Measurements from ENCODE around the gene MS4A18. TPM values are rescaled to one million over a fixed set of nuclear protein-coding genes. Genes with fewer than 3 reads are reported as not detected.
A peak's percentile ranks its signal among the peaks of the same experiment; 100 is the strongest.
"Not testable (repeated sequence)": the region's sequence is repeated elsewhere in the genome, so short reads cannot be mapped to it uniquely, and the experiment has no call there.

MS4A18 gene
- total RNA-seq: under 1 TPM in 1 of 8 experiments, not detected in 7; 0.19 TPM

- in situ Hi-C loops (cut with MboI; ENCODE audit: low pct_unique_long_range_greater_than_20kb in 2 of 9, low sequenced_read_pairs in 9 of 9, unreplicated experiment in 9 of 9): no loop called here
- Histone ChIP-seq H3K4me1 (replicated peaks in 1 of 2) (no peaks in the 10 kb centered on the region), H3K4me3 (no peak within 1 kb of the TSS), H3K27ac (no peak within 1 kb of the TSS)
- WGBS, 10 experiments: 19 to 100% (median 75%) methylated on average over 1 to 3 of the region's 3 CpGs; no CpG with 5 or more reads in 4 of the 10 experiments
- ATAC-seq (replicated peaks in 6 of 8): no peak
These were observed at the start of gene MS4A18 for GRCh38 chr11:60724420-60724819. Gene MS4A18 (plus strand): TSS chr11:60724720.

DNA sequence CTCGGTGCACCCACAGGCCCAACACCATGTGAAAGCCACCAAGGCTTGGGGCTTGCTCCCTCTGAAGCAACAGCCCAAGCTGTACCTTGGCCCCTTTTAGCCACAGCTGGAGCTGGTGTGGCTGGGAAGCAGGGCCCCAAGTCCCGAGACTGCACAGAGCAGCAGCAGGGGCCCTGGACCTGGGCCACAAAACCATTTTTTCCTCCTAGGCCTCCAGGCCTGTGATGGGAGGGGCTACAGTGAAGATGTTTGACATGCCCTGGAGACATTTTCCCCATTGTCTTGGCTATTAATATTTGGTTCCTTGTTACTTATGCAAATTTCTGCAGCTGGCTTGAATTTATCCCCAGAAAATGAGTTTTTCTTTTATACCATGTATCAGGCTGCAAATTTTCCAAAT lies 46.3 kb upstream of the MS4A18 start:
- H3K4me1 ChIP-seq (replicated peaks in 1 of 2); ATAC-seq (replicated peaks in 6 of 8); H3K4me3 ChIP-seq; H3K27ac ChIP-seq; in situ Hi-C loops (cut with MboI; ENCODE audit: low pct_unique_long_range_greater_than_20kb in 2 of 9, low sequenced_read_pairs in 9 of 9, unreplicated experiment in 9 of 9): not testable (repeated sequence)
- 71 to 100% (median 80%) methylated on average over 1 of the region's 2 CpGs; no CpG with 5 or more reads in 7 of the 10 experiments for WGBS, 10 experiments

GRCh38 chr11:60679879-60680278 lies 44.6 kb upstream of the MS4A18 start:
- Histone ChIP-seq H3K4me3 (no peak overlapping the region), H3K4me1 (replicated peaks in 1 of 2) (no peaks in the 10 kb centered on the region), H3K27ac (no peak overlapping the region)
- in situ Hi-C loops (cut with MboI; ENCODE audit: low pct_unique_long_range_greater_than_20kb in 2 of 9, low sequenced_read_pairs in 9 of 9, unreplicated experiment in 9 of 9): no loop called here
- ATAC-seq (replicated peaks in 6 of 8): no peak

- in situ Hi-C loops (cut with MboI; ENCODE audit: low pct_unique_long_range_greater_than_20kb in 2 of 9, low sequenced_read_pairs in 9 of 9, unreplicated experiment in 9 of 9): no loop called here
- H3K4me3 ChIP-seq: no peak overlapping the region
- H3K27ac ChIP-seq: no peak overlapping the region
- H3K4me1 ChIP-seq (replicated peaks in 1 of 2): no peaks in the 10 kb centered on the region
- 0 to 73% (median 47%) methylated on average over 1 to 3 of the region's 3 CpGs; no CpG with 5 or more reads in 1 of the 10 experiments for WGBS, 10 experiments
- ATAC-seq (replicated peaks in 6 of 8): no peak
These were observed 43.9 kb upstream of the MS4A18 start for GRCh38 chr11:60680455-60681119.

DNA sequence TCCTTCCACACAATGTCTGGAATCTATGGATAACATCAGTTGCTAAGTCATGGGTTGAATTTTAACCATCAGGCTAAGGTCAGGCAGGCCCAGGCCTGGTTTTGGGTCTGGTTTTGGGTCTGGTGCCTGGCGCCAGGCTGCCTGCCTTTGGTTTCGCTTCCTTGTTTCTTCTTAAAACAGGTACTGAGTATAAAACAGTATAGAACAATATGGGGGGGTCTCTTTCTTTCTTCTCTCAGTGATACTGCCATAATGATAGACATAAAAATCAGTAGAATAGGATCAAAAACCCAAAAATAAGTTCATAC lies 40.0 kb upstream of the MS4A18 start:
- WGBS, 10 experiments: 7 to 100% (median 75%) methylated on average over 1 to 2 of the region's 2 CpGs; no CpG with 5 or more reads in 2 of the 10 experiments

GRCh38 chr11:60691661-60692060 lies 32.9 kb upstream of the MS4A18 start:
- H3K4me3 ChIP-seq: no peak overlapping the region
- in situ Hi-C loops (cut with MboI; ENCODE audit: low pct_unique_long_range_greater_than_20kb in 2 of 9, low sequenced_read_pairs in 9 of 9, unreplicated experiment in 9 of 9): no loop called here

More for the DNA sequence above, 40.0 kb upstream of the MS4A18 start:
- ATAC-seq (replicated peaks in 6 of 8); H3K4me3 ChIP-seq; H3K4me1 ChIP-seq (replicated peaks in 1 of 2); H3K27ac ChIP-seq; in situ Hi-C loops (cut with MboI; ENCODE audit: low pct_unique_long_range_greater_than_20kb in 2 of 9, low sequenced_read_pairs in 9 of 9, unreplicated experiment in 9 of 9): not testable (repeated sequence)

DNA sequence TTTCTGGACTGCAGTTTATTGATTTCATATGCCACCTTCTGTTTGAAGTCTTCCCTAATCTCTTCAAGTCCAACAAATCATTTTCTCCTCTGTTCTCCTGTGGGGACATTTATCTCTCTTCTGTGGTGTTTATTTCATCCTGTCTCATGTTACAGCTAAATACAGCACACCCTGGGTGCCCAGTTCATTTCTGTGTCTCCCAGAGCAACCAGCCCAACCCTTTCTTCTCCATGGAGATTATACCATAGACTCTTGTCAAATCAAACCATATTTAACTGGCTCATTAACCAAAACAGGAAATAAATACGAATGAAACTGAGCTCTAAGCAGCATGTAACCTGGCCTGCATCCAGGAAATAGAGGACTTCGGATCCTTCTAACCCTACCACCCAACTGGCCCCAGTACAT lies 25.2 kb upstream of the MS4A18 start, which contains the start of gene MS4A8:
Gene MS4A8 (plus strand): TSS at position 329 of the 408 bp plus-strand sequence. CDS start 1,249 bp downstream, outside the sequence.
- Histone ChIP-seq H3K27ac (no peak within 1 kb of the TSS), H3K4me3 (no peak within 1 kb of the TSS), H3K4me1 (replicated peaks in 1 of 2) (peaks cover 0 to 9% of the 10 kb centered on the region in 2 donors)
- 0 to 100% (median 57%) methylated on average over 1 to 2 of the region's 2 CpGs; no CpG with 5 or more reads in 4 of the 10 experiments for WGBS, 10 experiments
- in situ Hi-C loops (cut with MboI; ENCODE audit: low pct_unique_long_range_greater_than_20kb in 2 of 9, low sequenced_read_pairs in 9 of 9, unreplicated experiment in 9 of 9): no loop called here
- ATAC-seq (replicated peaks in 6 of 8): peak in 3 of 8 experiments; percentile 62 to 88 (median 64)

More at GRCh38 chr11:60691661-60692060, 32.9 kb upstream of the MS4A18 start:
- ATAC-seq (replicated peaks in 6 of 8): peak in 1 of 8 experiments; percentile 54
- 17 to 92% (median 39%) methylated on average over 1 to 5 of the region's 5 CpGs; no CpG with 5 or more reads in 6 of the 10 experiments for WGBS, 10 experiments
- Histone ChIP-seq H3K4me1 (replicated peaks in 1 of 2) (no peaks in the 10 kb centered on the region), H3K27ac (no peak overlapping the region)

- in situ Hi-C loops (cut with MboI; ENCODE audit: low pct_unique_long_range_greater_than_20kb in 2 of 9, low sequenced_read_pairs in 9 of 9, unreplicated experiment in 9 of 9): no loop called here
These were observed 24.6 kb upstream of the MS4A18 start for GRCh38 chr11:60699936-60700335.

DNA sequence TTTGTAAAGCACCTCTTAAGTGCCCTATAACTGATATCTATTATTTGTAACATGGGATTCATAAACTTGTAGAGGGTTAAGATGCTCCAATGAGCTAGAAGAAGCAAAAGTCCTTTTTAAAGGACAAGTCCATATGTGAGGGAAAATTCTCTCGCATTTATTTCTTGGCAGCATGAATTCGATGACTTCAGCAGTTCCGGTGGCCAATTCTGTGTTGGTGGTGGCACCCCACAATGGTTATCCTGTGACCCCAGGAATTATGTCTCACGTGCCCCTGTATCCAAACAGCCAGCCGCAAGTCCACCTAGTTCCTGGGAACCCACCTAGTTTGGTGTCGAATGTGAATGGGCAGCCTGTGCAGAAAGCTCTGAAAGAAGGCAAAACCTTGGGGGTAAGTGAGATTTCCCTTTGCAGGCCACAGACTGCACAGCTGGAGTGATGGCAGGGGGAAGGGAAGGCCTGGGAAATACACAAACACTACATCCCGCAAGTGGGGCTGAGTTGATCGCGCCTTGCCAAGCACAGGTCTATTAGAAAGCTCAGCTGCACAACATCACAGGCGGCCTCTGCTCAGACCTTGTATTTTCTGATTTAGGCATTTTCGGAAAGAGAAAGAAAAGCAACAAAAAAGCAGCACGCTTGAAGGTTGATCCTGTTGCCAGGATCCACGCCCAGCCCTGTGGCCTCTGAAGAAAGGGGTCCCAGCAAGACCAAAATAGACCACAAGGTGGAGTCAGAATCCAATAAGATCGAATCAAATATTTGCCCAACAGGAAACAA lies 23.6 kb upstream of the MS4A18 start:
- Histone ChIP-seq H3K4me3 (no peak overlapping the region), H3K4me1 (replicated peaks in 1 of 2) (peaks cover 0 to 9% of the 10 kb centered on the region in 2 donors), H3K27ac (no peak overlapping the region)
- in situ Hi-C loops (cut with MboI; ENCODE audit: low pct_unique_long_range_greater_than_20kb in 2 of 9, low sequenced_read_pairs in 9 of 9, unreplicated experiment in 9 of 9): no loop called here
- peak in 3 of 8 experiments; percentile 18 to 67 (median 67) for ATAC-seq (replicated peaks in 6 of 8)
- 12 to 90% (median 61%) methylated on average over 2 to 14 of the region's 14 CpGs; no CpG with 5 or more reads in 1 of the 10 experiments for WGBS, 10 experiments

More at GRCh38 chr11:60699936-60700335, 24.6 kb upstream of the MS4A18 start:
- 30 to 100% (median 92%) methylated on average over 1 to 5 of the region's 5 CpGs; no CpG with 5 or more reads in 4 of the 10 experiments for WGBS, 10 experiments
- Histone ChIP-seq H3K4me1 (replicated peaks in 1 of 2) (peaks cover 0 to 9% of the 10 kb centered on the region in 2 donors), H3K27ac (no peak overlapping the region), H3K4me3 (no peak overlapping the region)
- no peak for ATAC-seq (replicated peaks in 6 of 8)

GRCh38 chr11:60701469-60701818 lies 23.1 kb upstream of the MS4A18 start:
- Histone ChIP-seq H3K4me1 (replicated peaks in 1 of 2) (peaks cover 0 to 9% of the 10 kb centered on the region in 2 donors), H3K4me3 (no peak overlapping the region), H3K27ac (no peak overlapping the region)
- no peak for ATAC-seq (replicated peaks in 6 of 8)
- 22 to 100% (median 71%) methylated on average over 1 to 4 of the region's 4 CpGs; no CpG with 5 or more reads in 2 of the 10 experiments for WGBS, 10 experiments
- in situ Hi-C loops (cut with MboI; ENCODE audit: low pct_unique_long_range_greater_than_20kb in 2 of 9, low sequenced_read_pairs in 9 of 9, unreplicated experiment in 9 of 9): no loop called here

DNA sequence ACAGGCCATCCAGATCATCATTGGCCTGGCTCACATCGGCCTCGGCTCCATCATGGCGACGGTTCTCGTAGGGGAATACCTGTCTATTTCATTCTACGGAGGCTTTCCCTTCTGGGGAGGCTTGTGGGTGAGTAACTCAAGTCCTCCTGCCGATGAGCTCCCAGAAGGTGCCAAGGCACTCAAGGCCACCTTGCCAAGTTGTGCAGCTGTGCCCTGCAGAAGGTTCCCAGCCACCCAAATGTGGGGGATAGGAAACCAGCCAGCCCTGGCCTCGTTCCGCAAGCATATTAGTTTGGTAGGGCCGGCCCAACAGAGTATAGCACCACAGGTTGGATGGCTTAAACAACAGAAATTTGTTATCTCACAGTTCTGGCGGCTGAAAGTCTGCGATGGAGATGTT lies 21.1 kb upstream of the MS4A18 start:
- in situ Hi-C loops (cut with MboI; ENCODE audit: low pct_unique_long_range_greater_than_20kb in 2 of 9, low sequenced_read_pairs in 9 of 9, unreplicated experiment in 9 of 9): no loop called here
- H3K4me3 ChIP-seq: no peak overlapping the region
- no peak overlapping the region for H3K27ac ChIP-seq
- WGBS, 10 experiments: 7 to 94% (median 80%) methylated on average over 1 to 7 of the region's 12 CpGs; no CpG with 5 or more reads in 1 of the 10 experiments
- no peak for ATAC-seq (replicated peaks in 6 of 8)
- H3K4me1 ChIP-seq (replicated peaks in 1 of 2): peaks cover 0 to 9% of the 10 kb centered on the region in 2 donors

DNA sequence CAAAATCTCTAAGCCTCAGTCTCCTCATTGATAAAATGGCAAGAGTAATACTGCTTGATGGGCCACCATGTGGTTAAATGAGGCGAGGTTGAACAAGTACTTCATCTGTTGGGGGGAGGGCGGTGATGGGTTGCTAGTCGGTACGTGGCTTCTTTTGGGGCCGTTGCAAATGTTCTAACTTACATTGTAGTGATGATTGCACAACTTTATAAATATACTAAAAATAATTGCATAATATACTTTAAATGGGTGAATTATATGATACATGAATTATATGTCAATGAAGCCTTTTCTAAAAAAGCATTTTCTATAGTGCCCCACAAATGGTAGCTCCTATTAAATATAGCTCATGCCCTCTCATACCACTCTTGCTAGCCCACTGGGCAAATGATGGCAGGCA lies 18.6 kb upstream of the MS4A18 start:
- Histone ChIP-seq H3K4me1 (replicated peaks in 1 of 2) (no peaks in the 10 kb centered on the region), H3K27ac (no peak overlapping the region), H3K4me3 (no peak overlapping the region)
- in situ Hi-C loops (cut with MboI; ENCODE audit: low pct_unique_long_range_greater_than_20kb in 2 of 9, low sequenced_read_pairs in 9 of 9, unreplicated experiment in 9 of 9): no loop called here
- no peak for ATAC-seq (replicated peaks in 6 of 8)
- WGBS, 10 experiments: 6 to 89% (median 74%) methylated on average over 1 to 5 of the region's 5 CpGs; no CpG with 5 or more reads in 3 of the 10 experiments

DNA sequence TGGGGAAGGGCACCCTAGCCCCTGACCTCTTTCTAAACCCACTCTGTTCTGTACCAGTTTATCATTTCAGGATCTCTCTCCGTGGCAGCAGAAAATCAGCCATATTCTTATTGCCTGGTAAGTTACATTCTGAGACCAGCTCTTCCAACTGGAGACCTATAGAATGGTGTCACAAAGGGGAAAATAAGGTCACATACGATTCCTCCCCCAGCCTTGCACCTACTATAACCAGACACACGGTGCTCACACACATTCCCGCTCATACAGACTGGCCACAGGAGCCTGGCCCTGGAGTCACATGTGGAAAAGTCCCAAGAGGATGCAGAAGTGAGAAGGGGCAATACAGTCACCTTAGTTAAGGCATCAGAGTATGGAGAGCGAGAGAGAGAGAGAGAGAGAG lies 17.6 kb upstream of the MS4A18 start:
- Histone ChIP-seq H3K4me1 (replicated peaks in 1 of 2) (no peaks in the 10 kb centered on the region), H3K27ac (no peak overlapping the region), H3K4me3 (no peak overlapping the region)
- 0 to 89% (median 56%) methylated on average over 1 to 4 of the region's 5 CpGs; no CpG with 5 or more reads in 1 of the 10 experiments for WGBS, 10 experiments
- in situ Hi-C loops (cut with MboI; ENCODE audit: low pct_unique_long_range_greater_than_20kb in 2 of 9, low sequenced_read_pairs in 9 of 9, unreplicated experiment in 9 of 9): no loop called here
- no peak for ATAC-seq (replicated peaks in 6 of 8)

Measured in motor neuron (in vitro differentiated cells).